ENCODE measurements around the gene UMOD. TPM values are rescaled to one million over a fixed set of nuclear protein-coding genes. Genes with fewer than 3 reads are reported as not detected.
A peak's percentile ranks its signal among the peaks of the same experiment; 100 is the strongest.

The UMOD gene
- total RNA-seq, 6 experiments from 2014 or later: not detected

DNA sequence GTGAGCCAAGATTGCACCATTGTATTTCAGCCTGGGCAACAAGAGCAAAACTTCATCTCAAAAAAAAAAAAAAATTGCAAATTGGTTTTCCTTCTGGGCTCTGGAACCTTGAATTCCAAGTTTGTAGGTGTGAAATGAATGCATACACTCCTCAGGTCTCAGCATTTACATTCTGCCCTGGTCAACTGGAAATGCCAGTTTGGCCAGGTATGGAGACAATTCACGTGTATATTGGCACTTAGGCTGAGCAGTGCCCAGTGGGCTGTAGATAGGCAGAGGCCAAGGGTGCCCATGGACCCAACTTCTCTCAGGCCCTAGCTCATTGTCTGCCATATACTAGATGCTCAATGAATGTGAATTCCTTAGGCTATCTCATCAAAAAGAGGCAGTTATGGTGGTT lies 36.3 kb upstream of the UMOD start:
- no peak for DNase-seq
- H3K27me3 Mint-ChIP-seq (ENCODE audit: insufficient read depth): no peaks in the 10 kb centered on the region
- H3K4me1 Mint-ChIP-seq (ENCODE audit: low read depth): no peaks in the 10 kb centered on the region
- no peaks in the 10 kb centered on the region for H3K36me3 Mint-ChIP-seq (ENCODE audit: low read depth)
- no peak overlapping the region for H3K4me3 Mint-ChIP-seq
- TF ChIP-seq, protein P1, sequence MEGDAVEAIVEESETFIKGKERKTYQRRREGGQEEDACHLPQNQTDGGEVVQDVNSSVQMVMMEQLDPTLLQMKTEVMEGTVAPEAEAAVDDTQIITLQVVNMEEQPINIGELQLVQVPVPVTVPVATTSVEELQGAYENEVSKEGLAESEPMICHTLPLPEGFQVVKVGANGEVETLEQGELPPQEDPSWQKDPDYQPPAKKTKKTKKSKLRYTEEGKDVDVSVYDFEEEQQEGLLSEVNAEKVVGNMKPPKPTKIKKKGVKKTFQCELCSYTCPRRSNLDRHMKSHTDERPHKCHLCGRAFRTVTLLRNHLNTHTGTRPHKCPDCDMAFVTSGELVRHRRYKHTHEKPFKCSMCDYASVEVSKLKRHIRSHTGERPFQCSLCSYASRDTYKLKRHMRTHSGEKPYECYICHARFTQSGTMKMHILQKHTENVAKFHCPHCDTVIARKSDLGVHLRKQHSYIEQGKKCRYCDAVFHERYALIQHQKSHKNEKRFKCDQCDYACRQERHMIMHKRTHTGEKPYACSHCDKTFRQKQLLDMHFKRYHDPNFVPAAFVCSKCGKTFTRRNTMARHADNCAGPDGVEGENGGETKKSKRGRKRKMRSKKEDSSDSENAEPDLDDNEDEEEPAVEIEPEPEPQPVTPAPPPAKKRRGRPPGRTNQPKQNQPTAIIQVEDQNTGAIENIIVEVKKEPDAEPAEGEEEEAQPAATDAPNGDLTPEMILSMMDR (IDR thresholded peaks at IDR 0.05): no peak
- H3K27ac Mint-ChIP-seq: no peak overlapping the region
- peaks cover 8% of the 10 kb centered on the region for H3K9me3 Mint-ChIP-seq

DNA sequence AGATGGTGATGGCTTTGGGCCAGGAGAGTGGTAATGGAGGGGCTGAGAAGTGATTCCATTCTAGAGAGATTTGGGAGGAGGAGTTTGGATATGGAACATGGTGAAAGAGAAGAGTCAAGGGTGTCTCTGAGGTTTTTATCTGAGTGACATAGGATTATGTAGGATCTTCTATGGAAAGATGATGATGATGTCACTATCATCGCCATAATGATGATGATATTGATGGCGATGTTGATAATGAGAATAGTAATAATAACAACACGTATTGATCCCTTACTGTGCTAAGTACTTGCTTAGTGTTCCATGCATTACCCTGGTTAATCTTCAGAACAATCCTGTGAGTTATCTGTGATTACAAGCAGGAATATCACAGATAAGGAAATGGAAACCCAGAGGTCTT lies 35.5 kb upstream of the UMOD start:
- Mint-ChIP-seq H3K9me3 (no peaks in the 10 kb centered on the region), H3K4me1 (ENCODE audit: low read depth) (no peaks in the 10 kb centered on the region), H3K27me3 (ENCODE audit: insufficient read depth) (no peaks in the 10 kb centered on the region), H3K27ac (no peak overlapping the region), H3K36me3 (ENCODE audit: low read depth) (no peaks in the 10 kb centered on the region), H3K4me3 (no peak overlapping the region)
- TF ChIP-seq, protein P1 (IDR thresholded peaks at IDR 0.05): no peak
- DNase-seq: no peak

DNA sequence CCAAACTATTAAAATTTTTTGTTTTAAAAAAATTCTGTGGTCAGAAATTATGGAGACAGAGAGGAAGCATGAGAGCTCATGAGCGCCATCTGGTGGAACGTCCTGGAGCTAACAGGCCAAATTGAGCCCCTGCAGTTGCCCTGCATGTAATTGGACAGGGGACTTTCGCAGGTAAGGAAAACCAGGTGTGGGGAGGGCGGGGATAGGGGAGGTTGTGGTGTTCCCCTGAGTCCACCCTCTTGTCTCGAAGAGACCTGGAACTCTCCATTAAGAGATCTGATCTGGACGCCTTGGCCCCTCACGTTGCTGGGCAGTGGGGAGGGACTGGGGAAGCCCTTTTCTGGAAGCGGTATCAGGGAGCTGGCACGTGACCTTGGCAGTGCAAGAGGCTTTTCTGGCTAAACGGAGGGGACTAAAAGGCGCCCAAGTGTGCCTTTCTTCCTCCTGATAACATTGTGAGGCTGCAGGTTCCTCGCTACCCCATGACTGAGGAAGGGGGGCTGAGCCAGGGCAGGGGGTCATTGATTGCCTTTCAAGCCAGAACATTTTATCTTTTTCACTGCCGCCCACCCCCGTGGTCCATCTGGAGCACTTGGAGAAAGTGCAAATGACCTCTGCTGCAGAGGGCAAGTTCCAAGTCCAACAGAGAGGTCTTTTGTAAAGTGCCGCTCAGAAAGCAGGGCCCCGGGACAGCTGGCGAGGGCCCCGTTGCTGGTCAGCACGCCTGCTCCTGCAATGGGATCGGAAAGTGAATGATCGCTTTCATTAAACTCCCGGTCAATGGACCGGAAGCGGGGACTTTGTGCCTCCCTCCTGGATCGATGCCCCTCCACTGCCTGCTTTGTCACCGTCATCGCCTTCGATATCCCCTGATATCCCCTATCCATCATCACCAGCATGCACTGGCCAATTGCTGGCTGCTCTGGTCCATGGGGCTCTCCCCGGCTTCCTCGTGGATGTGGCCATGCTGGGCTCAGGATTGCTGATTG lies 33.6 kb upstream of the UMOD start:
- H3K9me3 Mint-ChIP-seq: no peaks in the 10 kb centered on the region
- H3K4me1 Mint-ChIP-seq (ENCODE audit: low read depth): no peaks in the 10 kb centered on the region
- peak; percentile 27 for DNase-seq
- H3K36me3 Mint-ChIP-seq (ENCODE audit: low read depth): no peaks in the 10 kb centered on the region
- no peak overlapping the region for H3K4me3 Mint-ChIP-seq
- H3K27me3 Mint-ChIP-seq (ENCODE audit: insufficient read depth): no peaks in the 10 kb centered on the region
- H3K27ac Mint-ChIP-seq: no peak overlapping the region
- TF ChIP-seq, protein P1 (IDR thresholded peaks at IDR 0.05): peak; percentile 92

DNA sequence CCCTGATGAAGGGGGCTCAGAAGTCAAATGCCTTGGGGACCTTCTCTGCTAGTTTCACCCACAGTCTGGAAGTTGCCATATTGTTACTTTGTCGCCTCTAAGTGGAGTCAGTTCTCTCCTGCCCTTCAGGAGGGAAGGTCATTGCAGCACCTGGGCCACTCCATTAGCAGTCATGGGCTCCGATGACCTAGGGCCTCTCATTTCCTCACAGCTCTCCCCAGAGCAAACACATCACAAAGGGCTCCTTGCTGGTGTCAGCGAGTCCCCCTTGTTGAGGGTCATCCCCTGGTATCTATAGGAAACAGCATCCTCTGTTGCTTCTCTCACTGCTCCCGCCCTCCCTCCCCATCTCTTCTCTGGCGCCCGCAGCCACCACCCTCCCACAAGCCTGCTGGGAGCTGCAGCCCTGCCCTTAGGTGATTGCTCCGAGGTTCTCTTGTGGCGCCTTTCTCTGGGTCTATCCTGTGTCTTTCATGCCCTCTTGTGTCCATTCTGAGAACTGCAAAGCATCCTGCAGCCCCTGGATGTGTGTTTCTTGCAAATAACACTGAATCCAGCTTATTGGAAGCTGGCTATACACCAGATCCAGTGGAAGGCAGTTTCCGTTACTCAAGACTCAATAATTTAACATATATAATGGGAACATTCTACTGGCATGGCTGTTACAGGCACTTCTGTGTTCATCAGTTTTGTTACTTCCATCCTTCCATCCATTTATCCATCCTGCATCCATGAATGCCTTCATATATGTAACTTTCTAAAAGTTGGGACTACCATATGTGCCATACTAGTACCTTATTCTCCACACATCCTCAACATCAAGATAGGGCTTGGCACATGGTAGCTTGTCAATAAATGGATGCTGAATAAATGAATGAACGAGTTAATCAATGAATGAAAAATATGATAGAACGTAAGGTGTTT lies 30.9 kb upstream of the UMOD start:
- Mint-ChIP-seq H3K4me1 (ENCODE audit: low read depth) (no peaks in the 10 kb centered on the region), H3K27ac (no peak overlapping the region), H3K27me3 (ENCODE audit: insufficient read depth) (no peaks in the 10 kb centered on the region), H3K36me3 (ENCODE audit: low read depth) (no peaks in the 10 kb centered on the region), H3K9me3 (no peaks in the 10 kb centered on the region), H3K4me3 (no peak overlapping the region)
- peak; percentile 64 for DNase-seq
- TF ChIP-seq, protein P1 (IDR thresholded peaks at IDR 0.05): peak; percentile 80

DNA sequence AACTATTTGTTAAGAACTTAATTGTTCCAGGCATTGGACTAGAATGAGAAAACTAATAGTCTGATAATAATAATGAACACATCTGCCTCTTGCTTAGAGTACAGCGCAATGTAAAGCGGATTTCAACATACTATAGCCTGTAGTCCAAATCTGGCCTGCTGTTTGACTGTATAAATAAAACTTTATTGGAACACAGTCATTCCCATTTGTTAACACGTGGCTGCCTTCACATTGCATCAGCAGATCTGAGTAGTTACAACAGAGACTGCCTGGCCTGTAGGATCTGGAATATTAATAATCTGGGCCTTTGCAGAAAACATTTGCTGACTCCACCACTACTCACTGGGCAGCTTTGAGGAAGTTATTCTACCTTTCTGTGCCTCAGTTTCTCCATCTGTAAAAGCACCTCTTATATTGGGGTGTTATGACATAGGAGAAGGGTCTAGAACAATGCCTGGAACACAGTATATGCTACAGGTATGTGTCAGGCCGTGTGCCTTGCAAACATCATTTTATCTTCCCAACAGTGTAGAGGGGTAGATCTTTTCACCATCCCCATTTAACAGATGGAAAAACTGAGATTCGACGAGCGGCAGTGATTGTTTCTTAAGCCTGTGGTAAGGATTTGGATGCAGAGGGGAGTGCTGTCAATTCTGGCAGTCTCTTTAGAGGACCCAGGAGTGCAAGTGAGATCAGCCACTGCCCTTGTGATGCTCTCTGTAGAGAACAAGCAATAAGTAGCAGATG lies 29.9 kb upstream of the UMOD start:
- Mint-ChIP-seq H3K36me3 (ENCODE audit: low read depth) (no peaks in the 10 kb centered on the region), H3K4me1 (ENCODE audit: low read depth) (no peaks in the 10 kb centered on the region), H3K27ac (no peak overlapping the region), H3K9me3 (no peaks in the 10 kb centered on the region), H3K27me3 (ENCODE audit: insufficient read depth) (no peaks in the 10 kb centered on the region), H3K4me3 (no peak overlapping the region)
- DNase-seq: no peak
- TF ChIP-seq, protein P1 (IDR thresholded peaks at IDR 0.05): no peak
